Measurements from ENCODE around the gene TRAF3IP1. TPM values are rescaled to one million over a fixed set of nuclear protein-coding genes. Genes with fewer than 3 reads are reported as not detected.

Gene TRAF3IP1
- total and polyA plus RNA-seq, 2 of the 13 experiments (the other 11 are each of a cell fraction or from before 2014, with no cell fraction given) = 4.1 to 12.9 TPM

DNA sequence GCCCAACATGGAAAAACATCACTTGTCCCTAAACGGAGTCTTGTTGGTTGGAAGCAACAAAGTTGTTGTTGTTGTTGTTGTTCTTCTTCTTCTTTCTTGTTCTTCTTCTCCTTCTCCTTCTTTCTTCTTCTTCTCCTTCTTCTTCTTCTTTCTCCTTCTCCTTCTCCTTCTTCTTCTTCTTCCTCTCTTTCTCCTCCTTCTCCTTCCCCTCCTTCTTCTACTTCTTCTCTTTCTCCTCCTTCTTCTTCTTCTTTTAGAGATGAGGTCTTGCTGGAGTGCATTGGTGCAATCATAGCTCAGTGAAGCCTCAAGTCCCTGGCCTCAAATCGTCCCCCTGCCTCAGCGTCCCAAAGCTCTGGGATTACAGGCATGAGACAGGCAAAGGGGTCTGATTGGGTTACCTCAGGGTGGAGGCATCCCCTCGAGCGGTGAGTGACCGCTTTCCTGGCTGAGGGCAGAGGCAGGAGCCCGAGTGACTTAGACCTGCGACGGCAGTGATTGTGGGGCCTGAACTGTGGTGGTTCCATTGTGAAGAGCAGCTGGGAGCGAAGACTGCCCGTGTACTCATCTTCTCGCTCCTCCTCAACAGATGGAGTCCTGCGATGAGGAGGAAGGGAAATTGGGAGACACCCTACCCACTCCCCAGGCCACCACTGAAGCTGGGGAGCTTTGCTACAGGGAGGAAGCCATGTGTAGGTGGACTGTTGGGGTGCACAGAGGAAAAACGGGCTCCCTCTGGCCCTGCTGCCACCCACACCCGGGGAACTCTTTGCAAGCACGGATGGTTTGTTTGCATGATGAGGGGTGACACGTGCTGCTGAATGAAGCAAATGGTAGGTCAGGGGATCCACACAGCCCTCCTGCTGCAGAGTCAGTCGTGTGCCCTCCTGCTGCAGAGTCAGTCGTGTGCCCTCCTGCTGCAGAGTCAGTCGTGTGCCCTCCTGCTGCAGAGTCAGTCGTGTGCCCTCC lies 24.9 kb upstream of the TRAF3IP1 start:
- BruUV-seq (replicated peaks) = no TSS peak
- no peak for FAIRE-seq
- Histone ChIP-seq H2AFZ (ENCODE audit: low read length) (no peak overlapping the region), H3K4me3 (replicated peaks in 1 of 3; ENCODE audit: insufficient read depth in 1 of 3, low read depth in 2 of 3, low read length in 3 of 3) (peak overlapping the region in 1 of 3 experiments; percentile 56; a peak in 1 of 6 replicates), H3K27ac (ENCODE audit: extremely low read length, insufficient read depth, low read length) (no peak overlapping the region), H3K4me2 (ENCODE audit: low read depth, low read length) (peak overlapping the region; percentile 84), H3K4me1 (ENCODE audit: insufficient read depth, low read length) (peaks cover 67% of the 10 kb centered on the region), H3K79me2 (ENCODE audit: insufficient read depth, low read length) (no peaks in the 10 kb centered on the region), H3K27me3 (ENCODE audit: control insufficient read depth in 1 of 2, insufficient read depth in 2 of 2, low read length in 2 of 2) (no peaks in the 10 kb centered on the region), H3K9ac (ENCODE audit: insufficient read depth, low read depth, low read length) (peak overlapping the region; percentile 10; the same call in 1 of the 2 replicates), H4K20me1 (ENCODE audit: insufficient read depth, low read length) (no peaks in the 10 kb centered on the region), H3K9me3 (ENCODE audit: low read length) (no peaks in the 10 kb centered on the region), H3K36me3 (replicated peaks in 1 of 2; ENCODE audit: control insufficient read depth in 1 of 2, insufficient read depth in 2 of 2, low read length in 2 of 2) (no peaks in the 10 kb centered on the region)
- POLR2A ChIA-PET = interaction anchor here (0.8 to 1.8 kb wide), 5 partner anchors 8 to 41 kb away, joined by 3 to 18 read pairs (median 6); no protein-coding TSS in a partner anchor
- CTCF ChIA-PET (ENCODE audit: low intra/inter-chr PET ratio, low total read pairs) = no interaction called here
- intact Hi-C loops (cut with micrococcal nuclease; ENCODE audit: unreplicated experiment) (no loop called here), in situ Hi-C loops (cut with HindIII; ENCODE audit: extremely low pct_ligation_motif_present, low pct_unique_long_range_greater_than_20kb) (no loop called here)
- no peak for DNase-seq (ENCODE audit: low spot score)
- 56% methylated on average over 21 of the region's 21 CpGs for WGBS (ENCODE audit: low lambda C conversion rate)
- TF ChIP-seq CBX1 (IDR thresholded peaks at IDR 0.05; ENCODE audit: low read depth) (no peak), ZNF816 (CRISPR knock-in tag; IDR thresholded peaks at IDR 0.05; ENCODE audit: borderline replicate concordance) (no peak), NFKB2 (CRISPR knock-in tag; IDR thresholded peaks at IDR 0.05; ENCODE audit: borderline replicate concordance) (no peak), ELF4 (CRISPR knock-in tag; IDR thresholded peaks at IDR 0.05; ENCODE audit: borderline replicate concordance) (no peak), IKZF1 (IDR thresholded peaks at IDR 0.05) (0 out of 2 replicates have a peak, but pooled peaks have one; percentile 82), ZNF678 (CRISPR knock-in tag; IDR thresholded peaks at IDR 0.05) (no peak), ZNF589 (CRISPR knock-in tag; conservative IDR thresholded peaks at IDR 0.05) (no peak), NR2F1 (CRISPR knock-in tag; IDR thresholded peaks at IDR 0.05) (no peak), FOXP1 (IDR thresholded peaks at IDR 0.05) (0 out of 2 replicates have a peak, but pooled peaks have one; percentile 35), FOXP1 (CRISPR knock-in tag; IDR thresholded peaks at IDR 0.05) (no peak), ZNF431 (CRISPR knock-in tag; IDR thresholded peaks at IDR 0.05; ENCODE audit: borderline replicate concordance, low read depth) (no peak), KLF16 (CRISPR knock-in tag; IDR thresholded peaks at IDR 0.05) (no peak), JUN (CRISPR knock-in tag; IDR thresholded peaks at IDR 0.05) (no peak), FOXA1 (IDR thresholded peaks at IDR 0.05) (0 out of 2 replicates have a peak, but pooled peaks have one; percentile 7), FOXA1 (CRISPR knock-in tag; IDR thresholded peaks at IDR 0.05) (no peak), ZNF556 (CRISPR knock-in tag; IDR thresholded peaks at IDR 0.05; ENCODE audit: borderline replicate concordance) (0 out of 2 replicates have a peak, but pooled peaks have one; percentile 4), REL (CRISPR knock-in tag; conservative IDR thresholded peaks at IDR 0.05) (no peak), TCF7 (IDR thresholded peaks at IDR 0.05; ENCODE audit: low read depth) (no peak), ZNF629 (CRISPR knock-in tag; conservative IDR thresholded peaks at IDR 0.05) (no peak), POLR2G (IDR thresholded peaks at IDR 0.05; ENCODE audit: low read depth, low read length) (no peak), ZNF546 (CRISPR knock-in tag; conservative IDR thresholded peaks at IDR 0.05) (0 out of 2 replicates have a peak, but pooled peaks have one; percentile 53), RORA (CRISPR knock-in tag; IDR thresholded peaks at IDR 0.05) (no peak)
- TF ChIP-seq, protein P1, sequence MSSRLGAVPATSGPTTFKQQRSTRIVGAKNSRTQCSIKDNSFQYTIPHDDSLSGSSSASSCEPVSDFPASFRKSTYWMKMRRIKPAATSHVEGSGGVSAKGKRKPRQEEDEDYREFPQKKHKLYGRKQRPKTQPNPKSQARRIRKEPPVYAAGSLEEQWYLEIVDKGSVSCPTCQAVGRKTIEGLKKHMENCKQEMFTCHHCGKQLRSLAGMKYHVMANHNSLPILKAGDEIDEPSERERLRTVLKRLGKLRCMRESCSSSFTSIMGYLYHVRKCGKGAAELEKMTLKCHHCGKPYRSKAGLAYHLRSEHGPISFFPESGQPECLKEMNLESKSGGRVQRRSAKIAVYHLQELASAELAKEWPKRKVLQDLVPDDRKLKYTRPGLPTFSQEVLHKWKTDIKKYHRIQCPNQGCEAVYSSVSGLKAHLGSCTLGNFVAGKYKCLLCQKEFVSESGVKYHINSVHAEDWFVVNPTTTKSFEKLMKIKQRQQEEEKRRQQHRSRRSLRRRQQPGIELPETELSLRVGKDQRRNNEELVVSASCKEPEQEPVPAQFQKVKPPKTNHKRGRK (CRISPR knock-in tag; IDR thresholded peaks at IDR 0.05) = peak; percentile 93
- TF ChIP-seq, protein P2, sequence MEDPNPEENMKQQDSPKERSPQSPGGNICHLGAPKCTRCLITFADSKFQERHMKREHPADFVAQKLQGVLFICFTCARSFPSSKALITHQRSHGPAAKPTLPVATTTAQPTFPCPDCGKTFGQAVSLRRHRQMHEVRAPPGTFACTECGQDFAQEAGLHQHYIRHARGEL (CRISPR knock-in tag; IDR thresholded peaks at IDR 0.05) = no peak
- ATAC-seq = no peak
